HG02571 (cell line): ENCODE measurements around the gene HBG2.
A peak's percentile ranks its signal among the peaks of the same experiment; 100 is the strongest.
"Not testable (repeated sequence)": the region's sequence is repeated elsewhere in the genome, so short reads cannot be mapped to it uniquely, and the experiment has no call there.

Experiments
- ATAC-seq: cut with Tn5 transposase; IDR thresholded peaks from one replicate; pipeline ENCODE4 v1.9.1; 2021; ENCODE audit warnings: mild to moderate bottlenecking, moderate library complexity; ENCODE audit not compliant: unreplicated experiment

HBG2 gene

GRCh38 chr11:5282628-5283027 lies 28.0 kb upstream of the HBG2 start:
- no peak for ATAC-seq

GRCh38 chr11:5281596-5281995 lies 27.0 kb upstream of the HBG2 start:
- ATAC-seq, result no peak

GRCh38 chr11:5280582-5281102 lies 26.1 kb upstream of the HBG2 start:
- peak; percentile 95 for ATAC-seq

GRCh38 chr11:5279471-5280090 lies 25.0 kb upstream of the HBG2 start:
- ATAC-seq, result no peak

- ATAC-seq, result no peak
These were observed 23.3 kb upstream of the HBG2 start for GRCh38 chr11:5277807-5278382.

GRCh38 chr11:5276697-5277096 lies 22.1 kb upstream of the HBG2 start:
- ATAC-seq, result no peak

- no peak for ATAC-seq
These were observed 21.0 kb upstream of the HBG2 start for GRCh38 chr11:5275369-5276110.

- ATAC-seq, result no peak
These were observed 19.8 kb upstream of the HBG2 start for GRCh38 chr11:5274395-5274794.

GRCh38 chr11:5272395-5273017 lies 17.9 kb upstream of the HBG2 start:
- no peak for ATAC-seq

- ATAC-seq, result no peak
These were observed 15.2 kb upstream of the HBG2 start, which contains the start of gene HBE1 for GRCh38 chr11:5269715-5270147. Gene HBE1, minus strand, starts transcription at chr11:5269945. Its CDS starts 55 bp downstream, at chr11:5269890.

- no peak for ATAC-seq
These were observed 12.5 kb upstream of the HBG2 start for GRCh38 chr11:5267033-5267563.

GRCh38 chr11:5266609-5267008 lies 12.0 kb upstream of the HBG2 start:
- no peak for ATAC-seq

- no peak for ATAC-seq
These were observed 11.3 kb upstream of the HBG2 start for GRCh38 chr11:5265832-5266231.

- no peak for ATAC-seq
These were observed 4.1 kb upstream of the HBG2 start for GRCh38 chr11:5258543-5259262.

GRCh38 chr11:5257296-5257695 lies 2.7 kb upstream of the HBG2 start:
- no peak for ATAC-seq

- ATAC-seq, result not testable (repeated sequence)
These were observed 558 bp downstream of the HBG2 start for GRCh38 chr11:5254023-5254422.

GRCh38 chr11:5253440-5253839 lies 1.1 kb downstream of the HBG2 start:
- not testable (repeated sequence) for ATAC-seq

GRCh38 chr11:5252919-5253265 lies 1.7 kb downstream of the HBG2 start:
- no peak for ATAC-seq

GRCh38 chr11:5252192-5252918 lies 2.2 kb downstream of the HBG2 start:
- ATAC-seq, result no peak

- no peak for ATAC-seq
These were observed 2.8 kb downstream of the HBG2 start for GRCh38 chr11:5251746-5252145.
